IPS DF 19.7 (cell line): ENCODE results near the gene TMEM132E.

Experiments used
- DNase-seq: peaks from one replicate; pipeline ENCODE4 v3.0.0-alpha.2; 2013; ENCODE audit warnings: low read depth, low spot score

Gene TMEM132E

DNA sequence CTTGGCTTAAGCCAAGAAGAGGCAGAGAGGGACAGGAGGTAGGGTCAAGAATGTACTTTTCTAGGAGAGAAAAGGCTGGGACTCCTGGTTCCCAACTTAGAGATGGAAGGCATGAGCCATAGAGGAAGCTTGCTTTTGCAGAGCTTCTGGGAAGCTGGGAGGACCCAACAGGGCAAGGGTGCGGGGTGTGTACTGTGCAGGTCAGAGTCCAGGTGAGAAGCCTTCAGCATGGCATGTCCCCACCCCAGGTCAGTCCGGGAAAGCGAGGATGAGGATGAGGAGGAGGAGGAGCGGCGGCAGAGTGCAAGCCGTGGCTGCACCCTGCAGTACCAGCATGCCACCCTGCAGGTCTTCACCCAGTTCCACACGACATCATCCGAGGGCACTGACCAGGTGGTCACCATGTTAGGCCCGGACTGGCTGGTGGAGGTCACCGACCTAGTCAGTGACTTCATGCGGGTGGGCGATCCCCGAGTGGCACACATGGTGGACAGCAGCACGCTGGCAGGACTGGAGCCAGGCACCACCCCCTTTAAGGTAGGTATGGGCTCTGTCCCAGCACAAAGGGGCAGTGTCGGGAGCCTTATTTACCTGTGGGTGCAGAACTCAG, 55.3 kb downstream of the TMEM132E start:
- DNase-seq, result no peak

DNA sequence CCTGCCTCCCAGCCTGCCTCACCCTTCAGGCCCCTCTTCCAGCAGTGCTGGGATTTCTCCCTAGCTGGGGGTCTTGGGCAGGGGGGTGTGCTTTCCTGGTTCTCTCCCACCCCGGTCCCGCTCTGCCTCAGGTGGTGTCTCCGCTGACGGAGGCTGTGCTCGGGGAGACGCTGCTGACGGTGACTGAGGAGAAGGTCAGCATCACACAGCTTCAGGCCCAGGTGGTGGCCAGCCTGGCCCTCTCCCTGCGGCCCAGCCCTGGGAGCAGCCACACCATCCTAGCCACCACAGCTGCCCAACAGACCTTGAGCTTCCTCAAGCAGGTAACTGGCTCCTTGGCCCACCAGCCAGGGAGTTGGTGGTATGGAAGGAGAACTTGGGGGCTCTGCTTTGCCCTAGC, 56.5 kb downstream of the TMEM132E start:
- no peak for DNase-seq

DNA sequence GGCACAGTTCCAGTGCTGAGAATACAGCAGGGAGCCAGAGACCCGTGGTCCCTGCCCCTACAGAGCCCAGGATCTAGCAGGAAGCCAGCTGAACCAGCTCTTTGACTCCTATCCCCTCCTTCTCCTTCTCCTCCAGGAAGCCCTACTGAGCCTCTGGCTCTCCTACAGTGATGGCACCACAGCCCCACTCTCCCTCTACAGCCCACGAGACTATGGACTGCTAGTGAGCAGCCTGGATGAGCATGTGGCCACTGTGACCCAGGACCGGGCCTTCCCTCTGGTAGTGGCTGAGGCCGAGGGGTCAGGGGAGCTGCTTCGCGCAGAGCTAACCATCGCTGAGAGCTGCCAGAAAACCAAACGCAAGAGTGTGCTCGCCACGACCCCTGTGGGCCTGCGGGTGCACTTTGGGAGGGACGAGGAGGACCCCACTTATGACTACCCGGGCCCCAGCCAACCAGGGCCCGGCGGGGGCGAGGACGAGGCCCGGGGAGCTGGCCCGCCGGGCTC, 57.7 kb downstream of the TMEM132E start:
- DNase-seq, result no peak

DNA sequence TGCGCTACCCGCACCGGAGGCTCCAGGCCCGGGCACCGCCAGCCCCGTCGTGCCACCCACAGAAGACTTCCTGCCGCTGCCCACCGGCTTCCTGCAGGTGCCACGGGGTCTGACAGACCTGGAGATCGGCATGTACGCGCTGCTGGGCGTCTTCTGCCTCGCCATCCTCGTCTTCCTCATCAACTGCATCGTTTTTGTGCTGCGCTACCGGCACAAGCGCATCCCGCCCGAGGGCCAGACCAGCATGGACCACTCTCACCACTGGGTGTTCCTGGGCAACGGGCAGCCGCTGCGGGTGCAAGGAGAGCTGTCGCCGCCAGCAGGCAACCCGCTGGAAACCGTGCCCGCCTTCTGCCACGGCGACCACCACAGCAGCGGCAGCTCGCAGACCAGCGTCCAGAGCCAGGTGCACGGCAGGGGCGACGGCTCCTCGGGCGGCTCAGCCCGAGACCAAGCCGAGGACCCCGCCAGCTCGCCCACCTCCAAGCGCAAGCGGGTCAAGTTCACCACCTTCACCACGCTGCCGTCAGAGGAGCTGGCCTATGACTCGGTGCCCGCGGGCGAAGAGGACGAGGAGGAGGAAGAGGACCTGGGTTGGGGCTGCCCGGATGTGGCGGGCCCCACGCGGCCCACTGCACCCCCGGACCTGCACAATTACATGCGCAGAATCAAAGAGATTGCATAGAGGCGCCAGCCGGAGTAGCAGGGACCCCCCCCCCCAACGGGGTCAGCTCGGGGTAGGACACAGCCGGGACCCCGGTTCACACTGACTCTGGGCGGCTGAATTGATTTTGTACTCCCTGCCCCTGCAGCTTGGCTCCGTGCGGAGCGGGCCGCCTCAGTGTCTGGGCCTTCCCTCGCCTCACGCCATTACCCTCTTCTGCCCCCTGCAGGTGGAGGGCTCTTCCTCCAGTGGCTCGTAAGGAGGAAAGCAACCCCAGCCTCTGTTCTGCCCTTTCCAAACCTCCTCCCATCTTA, 58.5 kb downstream of the TMEM132E start:
- DNase-seq, result no peak

DNA sequence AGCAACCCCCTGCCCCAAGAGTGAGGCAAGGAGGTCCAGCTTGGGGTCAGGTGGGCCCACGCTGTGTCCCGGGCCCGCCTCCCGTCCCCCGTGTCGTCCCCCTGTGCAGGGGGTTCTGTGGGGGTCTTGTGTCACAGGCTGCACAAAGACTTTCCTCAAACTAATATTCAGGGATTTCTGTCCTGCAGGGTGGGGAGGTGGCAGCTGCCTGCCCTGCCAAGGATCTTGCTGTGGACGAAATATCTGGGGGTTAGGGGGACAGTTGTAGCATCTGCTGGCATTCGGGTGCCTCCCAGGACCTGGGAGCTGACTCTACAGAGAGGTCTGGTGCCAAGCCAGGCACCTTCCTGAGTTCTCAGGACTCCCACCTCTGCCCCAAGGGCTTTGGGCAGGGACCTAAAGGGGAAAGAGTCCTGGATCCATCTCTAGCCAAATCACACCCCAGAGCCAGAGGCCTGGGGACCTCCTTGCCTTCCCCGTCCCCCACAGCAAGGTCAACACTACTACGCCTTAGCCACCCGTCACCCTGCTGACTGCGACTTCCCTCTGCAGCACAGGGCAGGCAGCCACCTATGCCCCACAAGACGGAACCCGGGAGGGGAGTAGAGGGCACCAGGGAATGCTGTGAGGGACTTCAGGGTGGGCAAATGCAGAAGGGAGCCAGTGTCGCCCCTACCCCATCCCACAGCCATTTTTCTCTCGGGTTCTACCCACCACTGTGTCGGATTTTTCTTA, 59.3 kb downstream of the TMEM132E start:
- DNase-seq, result no peak

GRCh38 chr17:34639706-34640425, 60.5 kb downstream of the TMEM132E start:
- DNase-seq, result no peak

GRCh38 chr17:34641368-34641767, 62.0 kb downstream of the TMEM132E start:
- DNase-seq, result no peak

DNA sequence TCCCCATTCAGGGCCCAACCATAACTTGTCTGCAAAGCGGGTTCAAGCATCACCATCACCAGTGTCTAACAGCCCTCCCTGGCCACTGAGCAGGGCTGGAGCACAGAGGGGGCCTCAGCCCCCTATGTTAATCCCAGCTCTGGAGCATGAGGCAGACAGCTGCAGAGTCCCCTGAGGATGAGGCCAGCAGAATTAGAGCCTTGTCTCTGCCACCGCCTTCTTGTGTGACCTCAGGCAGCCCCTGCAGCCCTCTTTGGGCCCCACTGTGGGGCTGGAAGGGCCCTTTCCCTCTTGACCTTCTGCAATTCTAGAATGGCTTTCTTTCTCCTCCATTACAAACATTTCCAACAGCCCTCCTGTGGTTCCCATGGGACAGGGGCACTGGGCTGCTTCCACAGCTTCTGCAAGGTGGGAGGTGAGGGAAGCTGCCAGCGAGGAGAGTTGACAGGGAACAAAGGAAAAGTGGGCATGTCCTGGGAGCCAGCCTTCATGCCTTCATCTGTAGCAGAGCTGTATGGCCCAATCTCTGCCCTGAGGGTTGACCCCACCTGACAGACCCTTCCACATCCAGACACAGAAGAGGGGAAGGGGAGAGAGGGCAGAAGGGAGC, 65.7 kb downstream of the TMEM132E start:
- no peak for DNase-seq

DNA sequence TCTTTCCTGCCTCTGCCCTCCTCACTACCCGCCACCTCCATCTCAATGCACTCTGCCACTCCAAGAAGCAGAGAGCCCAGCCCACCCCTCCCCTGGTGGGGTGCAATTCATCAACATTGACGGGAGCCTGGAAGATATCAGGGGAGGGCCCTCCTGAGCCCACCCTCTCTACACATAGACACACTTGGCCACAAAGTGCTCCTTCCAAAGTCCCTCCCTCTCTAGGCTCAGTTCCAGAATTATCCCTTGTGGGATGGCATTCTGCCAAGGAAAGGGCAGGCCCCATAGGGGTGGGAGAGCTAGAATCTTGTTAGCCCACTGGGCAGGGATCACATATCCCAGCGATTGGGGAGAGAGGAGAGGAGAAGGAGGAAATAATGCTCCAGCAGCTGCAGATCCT, 66.2 kb downstream of the TMEM132E start:
- DNase-seq, result no peak

- DNase-seq, result no peak
Observed at GRCh38 chr17:34647511-34647910, 68.1 kb downstream of the TMEM132E start.

DNA sequence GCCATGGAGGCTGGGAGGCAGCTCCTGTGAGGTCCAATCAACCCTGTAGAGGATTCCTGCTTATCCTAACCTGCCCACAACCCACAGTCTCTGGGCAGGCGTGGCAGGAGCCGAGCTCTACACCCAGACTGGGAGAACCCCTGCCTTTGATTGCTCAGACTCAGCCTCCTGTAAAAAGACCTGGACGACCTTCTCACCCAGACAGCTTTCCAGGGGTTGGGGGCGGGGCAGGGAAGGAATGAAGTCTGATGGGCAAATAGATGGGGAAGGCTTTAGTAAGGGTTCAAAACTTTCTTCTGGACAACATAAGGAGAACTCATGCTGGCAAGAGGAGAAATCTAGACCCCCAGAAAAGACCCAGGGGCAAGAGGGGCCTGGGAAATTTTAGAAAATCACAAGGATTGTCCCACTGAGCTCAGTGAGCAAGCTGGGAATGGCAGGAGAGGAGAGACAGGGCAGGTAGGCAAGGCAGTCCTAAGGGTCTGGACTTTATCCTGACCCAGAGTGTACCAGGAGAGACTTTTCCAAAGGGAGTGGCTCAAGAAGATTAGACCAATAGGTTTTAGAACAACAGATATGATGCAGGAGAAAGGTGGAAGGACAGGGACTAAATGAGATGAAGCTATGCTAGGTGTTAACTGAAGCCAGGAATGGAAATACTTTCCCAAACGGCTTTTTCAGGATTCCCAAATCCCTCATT, 70.8 kb downstream of the TMEM132E start:
- DNase-seq, result no peak

GRCh38 chr17:34651402-34651811, 72.0 kb downstream of the TMEM132E start:
- no peak for DNase-seq

- no peak for DNase-seq
Observed at GRCh38 chr17:34652021-34652555, 72.7 kb downstream of the TMEM132E start.

DNA sequence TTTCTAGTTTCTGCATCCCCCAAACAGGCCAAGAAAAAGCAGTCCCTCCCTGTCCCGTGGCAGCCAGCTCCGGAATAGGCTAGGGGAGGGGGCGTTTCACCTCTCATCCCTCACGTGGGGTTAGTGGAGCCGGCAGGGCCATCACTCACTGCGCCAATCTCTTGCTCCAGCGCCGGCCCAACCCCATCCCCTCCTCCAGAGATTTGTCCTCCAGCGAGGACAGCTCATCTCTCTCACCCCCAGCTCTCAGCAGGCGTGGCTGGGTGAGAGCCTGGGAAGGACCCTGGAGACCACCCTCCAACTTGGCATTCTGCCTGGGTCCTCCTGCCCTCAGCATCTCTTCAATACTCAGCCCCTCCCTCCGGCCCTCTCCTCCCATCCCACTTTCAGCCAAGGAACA, 74.1 kb downstream of the TMEM132E start:
- DNase-seq, result no peak

DNA sequence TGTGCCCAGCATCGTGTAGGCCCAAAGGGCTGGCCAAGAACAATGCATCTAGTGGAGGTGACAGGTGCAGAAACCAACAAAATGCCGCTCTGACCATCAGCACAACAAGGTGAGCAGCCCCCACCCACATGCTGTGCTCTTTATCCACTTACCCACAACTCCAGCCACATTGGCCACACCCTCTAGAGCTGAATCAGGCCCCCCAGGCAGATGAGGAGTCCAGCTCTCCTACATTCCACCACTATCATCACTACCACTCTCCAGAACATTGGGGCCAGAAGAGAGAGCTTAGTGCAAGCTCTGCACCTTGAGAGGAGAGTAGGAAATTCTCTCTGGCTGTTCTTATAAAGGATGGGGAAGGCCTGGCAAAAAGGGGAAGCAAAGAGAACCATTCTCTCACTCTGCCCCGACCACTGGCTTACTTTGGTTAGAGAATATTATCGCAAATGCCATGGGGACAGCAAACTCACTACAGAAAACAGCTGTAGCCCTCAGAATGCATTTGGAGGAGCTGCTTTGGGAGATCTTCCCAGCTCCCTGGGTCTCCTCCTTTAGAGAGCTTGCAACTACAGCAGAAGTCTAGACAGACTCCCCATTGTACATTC, 75.0 kb downstream of the TMEM132E start:
- DNase-seq, result no peak

DNA sequence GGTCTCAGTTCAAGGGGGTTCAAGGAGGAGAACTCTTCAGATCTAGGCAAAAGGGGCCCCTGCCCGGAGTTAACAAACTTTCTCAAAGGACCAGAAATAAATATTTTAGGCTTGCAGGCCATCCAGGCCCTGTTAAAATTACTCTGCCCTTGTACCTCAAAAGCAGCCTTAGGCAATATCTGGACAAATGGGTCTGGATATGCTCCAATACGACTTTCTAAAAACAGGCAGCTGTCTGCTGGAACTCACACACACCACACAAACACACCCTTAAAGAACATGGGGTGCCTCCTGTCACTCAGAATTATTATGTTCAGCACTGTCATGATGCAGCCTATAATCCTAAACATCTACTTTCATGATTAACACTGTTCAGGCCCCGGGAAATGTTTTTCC, 75.5 kb downstream of the TMEM132E start:
- no peak for DNase-seq

GRCh38 chr17:34656801-34657200, 77.4 kb downstream of the TMEM132E start:
- no peak for DNase-seq

DNA sequence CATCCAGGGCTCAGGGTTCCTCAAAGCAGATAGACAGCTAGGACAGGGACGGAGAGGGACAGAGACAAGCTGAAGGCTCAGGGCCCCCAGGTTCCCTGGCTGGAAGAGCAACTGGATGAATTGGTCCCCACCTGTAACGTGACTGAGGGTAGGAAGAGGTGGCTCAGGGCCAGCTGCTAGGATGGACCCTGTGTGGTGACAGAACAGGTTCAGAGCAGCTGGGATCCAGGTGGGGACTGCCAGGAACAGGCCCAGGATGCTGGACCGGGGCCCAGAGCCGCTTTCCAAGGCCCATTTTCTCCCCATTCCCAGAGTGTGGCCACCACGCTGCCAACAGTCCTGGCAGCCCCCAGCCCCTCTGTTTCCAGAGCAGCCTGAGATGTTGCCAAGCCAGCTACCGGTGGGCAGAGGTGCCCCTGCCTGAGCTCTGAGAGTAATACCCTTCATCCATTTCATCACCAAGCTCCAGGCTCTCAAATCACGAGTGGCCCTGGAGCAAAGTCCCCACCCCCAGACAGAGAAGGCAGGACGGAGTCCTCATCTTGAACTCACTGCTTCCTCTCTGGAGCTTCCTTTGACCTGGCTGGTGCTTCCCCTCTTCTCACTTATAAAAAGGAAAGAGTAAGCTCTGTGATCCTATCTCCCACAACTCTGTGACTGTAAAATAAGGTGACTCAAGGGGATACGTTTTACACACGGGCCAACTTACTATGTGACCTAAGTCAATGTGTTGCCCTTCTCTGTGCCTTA, 79.6 kb downstream of the TMEM132E start:
- no peak for DNase-seq

DNA sequence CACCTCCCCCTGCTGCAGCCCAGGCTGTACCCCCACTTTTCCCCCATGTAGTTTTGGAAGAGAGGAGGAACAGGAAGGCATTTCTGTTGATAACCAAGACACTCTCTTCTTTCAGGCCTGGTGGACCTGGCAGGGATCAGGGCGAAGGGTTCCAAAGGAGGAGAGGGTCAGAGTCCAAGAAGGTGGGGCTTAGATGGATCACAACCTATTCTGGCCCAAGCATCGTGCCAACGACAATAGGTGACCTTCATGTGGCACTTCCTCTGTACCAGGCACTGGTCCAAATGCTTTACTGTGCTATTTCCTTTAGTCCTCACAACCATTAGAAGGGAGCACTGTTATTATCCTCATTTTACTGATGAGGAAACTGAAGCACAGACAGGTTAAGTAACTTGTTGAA, 84.3 kb downstream of the TMEM132E start:
- DNase-seq, result no peak
